Measurements from ENCODE around the gene WBP1L.
"Not testable (repeated sequence)": the region's sequence is repeated elsewhere in the genome, so short reads cannot be mapped to it uniquely, and the experiment has no call there.

WBP1L gene

GRCh38 chr10:102726274-102726673 lies 17.5 kb upstream of the WBP1L start:
- no peak for ATAC-seq

- no peak for ATAC-seq
Observed at GRCh38 chr10:102727037-102727818, 16.5 kb upstream of the WBP1L start.

- peak; percentile 56 to 73 for ATAC-seq
Observed at GRCh38 chr10:102729029-102730026, 14.4 kb upstream of the WBP1L start.

GRCh38 chr10:102731222-102731800 lies 12.4 kb upstream of the WBP1L start:
- ATAC-seq = no peak

- no peak for ATAC-seq
Observed at GRCh38 chr10:102732661-102733060, 11.1 kb upstream of the WBP1L start.

- no peak for ATAC-seq
Observed at GRCh38 chr10:102735065-102735562, 8.6 kb upstream of the WBP1L start.

- ATAC-seq = no peak
Observed at GRCh38 chr10:102738692-102739121, 5.0 kb upstream of the WBP1L start.

GRCh38 chr10:102740229-102740628 lies 3.5 kb upstream of the WBP1L start:
- ATAC-seq = no peak

- no peak for ATAC-seq
Observed at GRCh38 chr10:102741726-102742237, 2.0 kb upstream of the WBP1L start.

- not testable (repeated sequence) for ATAC-seq
Observed at GRCh38 chr10:102742313-102742712, 1.4 kb upstream of the WBP1L start.

GRCh38 chr10:102743078-102743587 lies 615 bp upstream of the WBP1L start:
- no peak for ATAC-seq

- ATAC-seq = peak in 1 of 2 donors; percentile 6
Observed at GRCh38 chr10:102744374-102745051, 765 bp downstream of the WBP1L start.

GRCh38 chr10:102745157-102745556 lies 1.4 kb downstream of the WBP1L start:
- no peak for ATAC-seq

GRCh38 chr10:102752266-102752930 lies 8.7 kb downstream of the WBP1L start:
- no peak for ATAC-seq

GRCh38 chr10:102752934-102753664 lies 9.4 kb downstream of the WBP1L start:
- peak; percentile 55 to 72 for ATAC-seq

- no peak for ATAC-seq
Observed at GRCh38 chr10:102753718-102754117, 10.0 kb downstream of the WBP1L start.

- no peak for ATAC-seq
Observed at GRCh38 chr10:102757323-102757722, 13.6 kb downstream of the WBP1L start.

- ATAC-seq = no peak
Observed at GRCh38 chr10:102758240-102758932, 14.6 kb downstream of the WBP1L start.

GRCh38 chr10:102758933-102759262 lies 15.2 kb downstream of the WBP1L start:
- ATAC-seq = not testable (repeated sequence)

Data from activated CD4-positive, CD25-positive, alpha-beta regulatory T cell treated with anti-CD3 and anti-CD28 coated beads, Interleukin-2, amount 50 U/mL, for 24 hours (primary cell).